Activated naive CD4-positive, alpha-beta T cell treated with anti-CD3 and anti-CD28 coated beads, Interleukin-2, amount 50 U/mL, for 72 hours (primary cell): Measurements from ENCODE around the gene HAT1. TPM values are rescaled to one million over a fixed set of nuclear protein-coding genes. Genes with fewer than 3 reads are reported as not detected.
A peak's percentile ranks its signal among the peaks of the same experiment; 100 is the strongest.
"Not testable (repeated sequence)": the region's sequence is repeated elsewhere in the genome, so short reads cannot be mapped to it uniquely, and the experiment has no call there.

Experiments
- ATAC-seq, 2 donors: fragments of 150-1000 bp; cut with Tn5 transposase; 2 replicates each; pipeline ENCODE4 v1.10.0; 2021; ENCODE audit warnings: mild to moderate bottlenecking in 2 of 2, moderate library complexity in 2 of 2
- DNase-seq, 2 donors: peaks; one replicate each; pipeline ENCODE4 v3.0.0; 2021 to 2022; ENCODE audit warnings: low spot score in 2 of 2
- H3K27ac Mint-ChIP-seq, 2 donors: one replicate each; pipeline ENCODE4 v1.8.0; 2022; ENCODE audit warnings: mild to moderate bottlenecking in 2 of 2, mixed read lengths in 2 of 2
- H3K36me3 Mint-ChIP-seq, 2 donors: one replicate each; pipeline ENCODE4 v1.8.0; 2022; ENCODE audit warnings: mixed read lengths in 2 of 2
- H3K9me3 Mint-ChIP-seq, 2 donors: one replicate each; pipeline ENCODE4 v1.8.0; 2022; ENCODE audit warnings: mixed read lengths in 2 of 2
- total RNA-seq, 2 donors: library from RNA; stranded (reverse); gene quantifications; one replicate each; pipeline ENCODE4 v1.2.3, GENCODE V29; 2022

HAT1 gene
- total RNA-seq, 2 donors from 2014 or later = 75.4 to 76.2 TPM

- ATAC-seq (no peak), DNase-seq (no peak)
- Mint-ChIP-seq H3K36me3 (peaks cover 8% of the 10 kb centered on the region in 2 donors), H3K27ac (no peak overlapping the region), H3K9me3 (no peaks in the 10 kb centered on the region)
Observed at GRCh38 chr2:171956135-171956825, 34.0 kb downstream of the HAT1 start.

- H3K36me3 Mint-ChIP-seq = peaks cover 8% of the 10 kb centered on the region in 2 donors
- peak in 1 of 2 donors; percentile 21 for ATAC-seq
- DNase-seq = no peak
- H3K27ac Mint-ChIP-seq = no peak overlapping the region
- no peaks in the 10 kb centered on the region for H3K9me3 Mint-ChIP-seq
Observed at GRCh38 chr2:171957061-171957460, 34.8 kb downstream of the HAT1 start.

GRCh38 chr2:171958475-171958874 lies 36.2 kb downstream of the HAT1 start:
- H3K9me3 Mint-ChIP-seq = no peaks in the 10 kb centered on the region
- H3K36me3 Mint-ChIP-seq = peaks cover 8% of the 10 kb centered on the region in 2 donors
- ATAC-seq (no peak), DNase-seq (no peak)
- H3K27ac Mint-ChIP-seq = peak overlapping the region in 1 of 2 donors; percentile 41

DNA sequence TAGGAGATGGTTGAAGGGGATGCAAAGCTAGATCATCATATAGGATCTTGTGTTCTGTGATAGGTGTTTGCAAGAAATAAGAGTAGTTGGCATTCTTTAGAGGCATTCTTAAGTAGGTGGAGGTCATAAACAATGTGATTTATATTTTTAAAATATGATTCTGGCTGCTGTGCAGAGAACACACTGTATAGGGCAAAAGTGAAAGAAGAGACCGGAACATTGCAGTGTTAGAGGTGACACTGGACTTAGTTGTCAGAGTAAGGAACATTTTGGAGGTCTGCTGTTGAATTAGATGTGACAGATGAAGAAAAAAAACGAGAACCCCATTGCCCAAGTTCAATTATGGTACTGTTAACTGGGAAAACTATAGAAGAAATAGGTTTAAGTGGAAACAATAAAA lies 37.7 kb downstream of the HAT1 start:
- Mint-ChIP-seq H3K36me3 (peaks cover 2 to 4% of the 10 kb centered on the region in 2 donors), H3K9me3 (no peaks in the 10 kb centered on the region), H3K27ac (no peak overlapping the region)
- ATAC-seq (no peak), DNase-seq (no peak)

- DNase-seq (no peak), ATAC-seq (no peak)
- no peaks in the 10 kb centered on the region for H3K36me3 Mint-ChIP-seq
- no peaks in the 10 kb centered on the region for H3K9me3 Mint-ChIP-seq
- H3K27ac Mint-ChIP-seq = no peak overlapping the region
Observed at GRCh38 chr2:171960570-171960969, 38.3 kb downstream of the HAT1 start.

- ATAC-seq (no peak), DNase-seq (no peak)
- H3K36me3 Mint-ChIP-seq = peaks cover 0 to 7% of the 10 kb centered on the region in 2 donors
- no peak overlapping the region for H3K27ac Mint-ChIP-seq
- H3K9me3 Mint-ChIP-seq = no peaks in the 10 kb centered on the region
Observed at GRCh38 chr2:171963198-171963597, 40.9 kb downstream of the HAT1 start.

- ATAC-seq = no peak
- Mint-ChIP-seq H3K9me3 (no peaks in the 10 kb centered on the region), H3K36me3 (peaks cover 0 to 7% of the 10 kb centered on the region in 2 donors), H3K27ac (no peak overlapping the region)
- DNase-seq = no peak
Observed at GRCh38 chr2:171964308-171964707, 42.0 kb downstream of the HAT1 start.

DNA sequence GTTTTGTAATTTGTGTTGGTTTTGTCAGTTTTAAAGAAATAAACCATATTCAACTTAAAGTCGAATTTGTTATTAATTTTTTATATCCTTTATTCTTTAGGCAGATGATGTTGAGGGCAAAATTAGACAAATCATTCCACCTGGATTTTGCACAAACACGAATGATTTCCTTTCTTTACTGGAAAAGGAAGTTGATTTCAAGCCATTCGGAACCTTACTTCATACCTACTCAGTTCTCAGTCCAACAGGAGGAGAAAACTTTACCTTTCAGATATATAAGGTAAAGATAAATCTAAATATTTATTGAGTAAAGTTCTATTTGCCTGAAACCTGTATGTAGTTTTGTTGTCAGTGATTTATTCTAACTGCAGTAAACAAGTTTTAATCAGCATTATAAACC lies 43.0 kb downstream of the HAT1 start:
- H3K27ac Mint-ChIP-seq = no peak overlapping the region
- no peaks in the 10 kb centered on the region for H3K9me3 Mint-ChIP-seq
- peak in 1 of 2 donors; percentile 50 for ATAC-seq
- DNase-seq = no peak
- H3K36me3 Mint-ChIP-seq = peaks cover 0 to 7% of the 10 kb centered on the region in 2 donors

DNA sequence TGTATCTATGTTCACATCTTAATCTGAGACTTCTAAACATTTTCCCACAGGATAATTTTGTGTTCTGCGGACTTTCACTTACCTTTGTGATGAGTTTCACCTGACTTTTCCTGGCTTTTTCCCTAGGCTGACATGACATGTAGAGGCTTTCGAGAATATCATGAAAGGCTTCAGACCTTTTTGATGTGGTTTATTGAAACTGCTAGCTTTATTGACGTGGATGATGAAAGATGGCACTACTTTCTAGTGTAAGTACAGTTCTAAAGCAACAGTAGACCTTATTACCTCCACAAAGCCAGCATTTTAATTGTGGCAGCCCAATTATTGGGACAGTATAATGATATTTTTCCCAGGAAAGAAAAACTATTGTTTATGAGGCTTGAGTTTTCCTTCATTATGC lies 43.4 kb downstream of the HAT1 start:
- Mint-ChIP-seq H3K9me3 (no peaks in the 10 kb centered on the region), H3K27ac (no peak overlapping the region), H3K36me3 (peaks cover 0 to 7% of the 10 kb centered on the region in 2 donors)
- no peak for ATAC-seq
- no peak for DNase-seq

DNA sequence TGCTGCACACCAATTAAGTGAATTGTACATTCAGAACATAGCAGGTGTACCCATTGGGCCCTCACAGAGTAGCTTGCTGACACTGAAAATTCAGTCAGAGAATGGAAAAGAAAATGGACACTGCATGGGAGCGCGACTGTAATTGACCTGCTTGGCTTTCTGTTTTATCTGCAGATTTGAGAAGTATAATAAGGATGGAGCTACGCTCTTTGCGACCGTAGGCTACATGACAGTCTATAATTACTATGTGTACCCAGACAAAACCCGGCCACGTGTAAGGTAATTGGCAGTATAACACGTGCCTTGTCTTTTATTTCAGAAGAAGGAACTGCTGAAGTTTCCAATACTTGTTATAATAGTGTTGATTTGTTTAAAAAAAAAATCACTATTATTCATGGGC lies 44.0 kb downstream of the HAT1 start:
- H3K9me3 Mint-ChIP-seq = no peaks in the 10 kb centered on the region
- no peak for ATAC-seq
- H3K36me3 Mint-ChIP-seq = peaks cover 0 to 7% of the 10 kb centered on the region in 2 donors
- DNase-seq = no peak
- H3K27ac Mint-ChIP-seq = no peak overlapping the region

DNA sequence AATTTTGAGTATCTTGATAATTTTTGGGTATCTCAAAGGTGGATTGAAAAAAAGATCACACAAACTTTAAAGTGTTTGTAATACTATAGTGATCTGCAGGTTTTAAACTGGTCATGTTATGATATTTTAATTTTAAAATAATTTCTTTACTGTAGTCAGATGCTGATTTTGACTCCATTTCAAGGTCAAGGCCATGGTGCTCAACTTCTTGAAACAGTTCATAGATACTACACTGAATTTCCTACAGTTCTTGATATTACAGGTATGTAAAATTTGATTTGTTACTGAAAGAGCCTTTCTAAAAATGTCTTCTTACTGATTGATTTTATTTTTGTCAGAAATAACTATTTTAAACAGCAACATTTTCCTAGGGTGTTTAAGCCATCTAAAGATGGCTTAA lies 44.4 kb downstream of the HAT1 start:
- ATAC-seq = no peak
- Mint-ChIP-seq H3K9me3 (no peaks in the 10 kb centered on the region), H3K36me3 (peaks cover 0 to 7% of the 10 kb centered on the region in 2 donors), H3K27ac (no peak overlapping the region)
- no peak for DNase-seq

GRCh38 chr2:171968509-171968908 lies 46.2 kb downstream of the HAT1 start:
- H3K27ac Mint-ChIP-seq = no peak overlapping the region

GRCh38 chr2:171972329-171972982 lies 50.2 kb downstream of the HAT1 start:
- peaks cover 9 to 23% of the 10 kb centered on the region in 2 donors for H3K36me3 Mint-ChIP-seq
- no peaks in the 10 kb centered on the region for H3K9me3 Mint-ChIP-seq
- DNase-seq (no peak), ATAC-seq (no peak)
- no peak overlapping the region for H3K27ac Mint-ChIP-seq

More at GRCh38 chr2:171968509-171968908, 46.2 kb downstream of the HAT1 start:
- DNase-seq (no peak), ATAC-seq (no peak)
- Mint-ChIP-seq H3K36me3 (peaks cover 4 to 7% of the 10 kb centered on the region in 2 donors), H3K9me3 (no peaks in the 10 kb centered on the region)

DNA sequence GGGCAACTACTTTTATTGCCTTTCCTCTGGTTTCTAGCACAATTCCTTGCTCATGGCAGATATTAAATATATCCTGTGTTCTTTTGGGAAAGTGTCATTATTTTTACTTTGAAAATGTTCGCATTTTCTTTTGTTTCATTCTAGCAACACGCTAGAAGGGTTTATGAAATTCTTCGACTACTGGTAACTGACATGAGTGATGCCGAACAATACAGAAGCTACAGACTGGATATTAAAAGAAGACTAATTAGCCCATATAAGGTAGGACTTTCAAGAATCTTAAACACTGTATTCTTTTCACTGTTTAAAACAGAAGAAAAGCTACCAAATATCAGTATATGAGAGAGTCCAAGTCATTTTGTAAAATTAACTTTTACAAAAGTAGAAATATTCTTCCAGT lies 56.8 kb downstream of the HAT1 start:
- Mint-ChIP-seq H3K27ac (no peak overlapping the region), H3K9me3 (no peaks in the 10 kb centered on the region), H3K36me3 (peaks cover 21 to 49% of the 10 kb centered on the region in 2 donors)
- DNase-seq (no peak), ATAC-seq (peak in 1 of 2 donors; percentile 52)

GRCh38 chr2:171983924-171984323 lies 61.7 kb downstream of the HAT1 start:
- not testable (repeated sequence) for ATAC-seq, H3K9me3 Mint-ChIP-seq, DNase-seq, H3K27ac Mint-ChIP-seq
- peaks cover 5 to 14% of the 10 kb centered on the region in 2 donors for H3K36me3 Mint-ChIP-seq

GRCh38 chr2:171985076-171985475 lies 62.8 kb downstream of the HAT1 start:
- Mint-ChIP-seq H3K36me3 (peaks cover 5% of the 10 kb centered on the region in 2 donors), H3K9me3 (no peaks in the 10 kb centered on the region), H3K27ac (no peak overlapping the region)
- no peak for ATAC-seq
- DNase-seq = no peak

DNA sequence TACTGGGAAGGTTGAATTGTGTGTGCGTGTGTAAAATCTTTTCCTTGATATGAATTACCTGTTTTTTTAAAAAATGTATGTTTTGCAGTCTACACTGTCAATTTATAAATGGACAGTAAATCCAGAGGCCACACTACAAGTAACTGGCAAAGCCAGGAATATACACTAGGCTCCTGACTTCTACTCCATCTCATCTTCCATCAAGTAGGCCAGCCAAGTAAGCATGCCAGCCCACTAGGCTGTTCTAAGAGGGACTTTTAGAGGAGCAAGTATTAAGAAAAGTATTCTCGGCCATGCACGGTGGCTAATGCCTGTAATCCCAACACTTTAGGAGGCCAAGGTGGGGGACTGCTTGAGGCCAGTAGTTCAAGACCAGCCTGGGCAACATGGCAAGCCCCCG lies 64.5 kb downstream of the HAT1 start:
- no peak overlapping the region for H3K27ac Mint-ChIP-seq
- DNase-seq (no peak), ATAC-seq (no peak)
- H3K36me3 Mint-ChIP-seq = peaks cover 5% of the 10 kb centered on the region in 2 donors
- no peaks in the 10 kb centered on the region for H3K9me3 Mint-ChIP-seq

- no peak for DNase-seq
- Mint-ChIP-seq H3K9me3 (no peaks in the 10 kb centered on the region), H3K27ac (no peak overlapping the region), H3K36me3 (no peaks in the 10 kb centered on the region)
- ATAC-seq = peak; percentile 56 to 61
Observed at GRCh38 chr2:171991027-171991426, 68.8 kb downstream of the HAT1 start.
